ENCODE measurements around the gene MAN2A1.

DNA sequence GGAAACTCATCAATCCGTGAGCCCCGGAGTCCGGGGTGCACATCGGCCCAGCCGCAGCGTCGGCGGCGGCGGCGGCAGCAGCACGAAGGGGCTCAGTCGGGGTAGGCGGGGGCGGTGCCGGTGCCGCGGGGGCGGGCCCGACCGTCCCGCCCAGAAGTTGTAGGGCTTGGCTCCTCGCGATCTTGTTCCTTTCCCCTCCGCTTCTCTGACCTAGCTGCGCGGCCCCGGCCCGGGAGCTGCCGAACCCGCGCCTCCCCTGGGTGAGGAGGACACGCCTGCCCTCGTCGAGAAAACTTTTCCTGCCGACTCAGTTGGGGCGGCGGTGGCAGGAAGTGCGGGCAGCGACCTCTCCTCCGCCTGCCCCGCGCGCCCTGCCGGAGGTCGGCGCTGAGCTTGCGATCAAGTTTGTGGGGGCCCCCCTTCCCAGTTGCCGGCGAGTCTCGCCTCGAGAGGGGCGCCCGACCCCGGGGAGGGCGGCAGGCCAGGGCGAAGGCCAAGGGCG is at the start of gene MAN2A1:
- TF ChIP-seq PPARA (CRISPR knock-in tag; IDR thresholded peaks at IDR 0.05; ENCODE audit: borderline replicate concordance), result no peak
- no peak for TF ChIP-seq ZFP30 (CRISPR knock-in tag; IDR thresholded peaks at IDR 0.05)
